Fibroblast of lung (primary cell): ENCODE data around the gene AATK. TPM values are rescaled to one million over a fixed set of nuclear protein-coding genes. Genes with fewer than 3 reads are reported as not detected.

Source experiments
- DNase-seq, 2 donors: peaks; one replicate each; pipeline versions ENCODE4 v3.0.0 to v3.0.0-alpha.2; 2010; ENCODE audit warnings: low read depth in 2 of 2
- H2AFZ ChIP-seq: 2 replicates; pipeline ENCODE4 v1.5.1; 2012; ENCODE audit warnings: low read length, control low read depth, inconsistent platforms
- H3K27ac ChIP-seq: 2 replicates; pipeline ENCODE4 v1.5.1; 2011; ENCODE audit warnings: low read length, control low read depth; ENCODE audit not compliant: insufficient read depth
- H3K27me3 ChIP-seq: 2 replicates; pipeline ENCODE4 v1.5.1; 2011; ENCODE audit warnings: mild to moderate bottlenecking, low read length; ENCODE audit not compliant: control insufficient read depth, insufficient read depth
- H3K36me3 ChIP-seq: 2 replicates; pipeline ENCODE4 v1.5.1; 2011; ENCODE audit warnings: low read length; ENCODE audit not compliant: control insufficient read depth, insufficient read depth
- H3K4me1 ChIP-seq: 2 replicates; pipeline ENCODE4 v1.5.1; 2011; ENCODE audit warnings: low read length; ENCODE audit not compliant: control insufficient read depth, insufficient read depth; ENCODE audit errors: extremely low read depth
- H3K4me2 ChIP-seq: 2 replicates; pipeline ENCODE4 v1.5.1; 2011; ENCODE audit warnings: low read length, control low read depth; ENCODE audit not compliant: insufficient read depth; ENCODE audit errors: extremely low read depth
- H3K4me3 ChIP-seq, 4 experiments: fragments of 200-600 bp in 1 of 4; sonication (generic) in 1 of 4; replicated peaks in 1 of 4; 2 replicates each; pipeline ENCODE4 v1.5.1; 2011 to 2016; ENCODE audit warnings: low read length in 4 of 4, low read depth in 3 of 4, mild to moderate bottlenecking in 3 of 4, control low read depth in 2 of 4, inconsistent platforms in 1 of 4, mixed read lengths in 1 of 4; ENCODE audit not compliant: insufficient read depth in 1 of 4; ENCODE audit errors: control extremely low read depth in 1 of 4
- H3K79me2 ChIP-seq: 2 replicates; pipeline ENCODE4 v1.5.1; 2012; ENCODE audit warnings: mild to moderate bottlenecking, low read length, inconsistent platforms; ENCODE audit not compliant: control insufficient read depth, insufficient read depth
- H3K9ac ChIP-seq: 2 replicates; pipeline ENCODE4 v1.5.1; 2011; ENCODE audit warnings: mild to moderate bottlenecking, low read length, control low read depth; ENCODE audit not compliant: insufficient read depth
- H3K9me3 ChIP-seq: 2 replicates; pipeline ENCODE4 v1.5.1; 2012; ENCODE audit warnings: low read depth, low read length; ENCODE audit not compliant: control insufficient read depth, insufficient read depth
- H4K20me1 ChIP-seq: 2 replicates; pipeline ENCODE4 v1.5.1; 2011; ENCODE audit warnings: low read length; ENCODE audit not compliant: control insufficient read depth, insufficient read depth; ENCODE audit errors: extremely low read depth
- EZH2 ChIP-seq: IDR thresholded peaks from 2 replicates; pipeline ENCODE4 v1.5.1; 2012; ENCODE audit warnings: low read length, control low read depth, mild to moderate bottlenecking; ENCODE audit errors: missing control alignments
- polyA plus RNA-seq, 2 donors: library from polyadenylated mRNA; depleted of rRNA in 1 of 2; stranded (reverse) in 1 of 2; unstranded in 1 of 2; fragments of >200 nt; gene quantifications; 2 replicates each; pipeline ENCODE4 v1.2.1, GENCODE V29; 2011 to 2012; ENCODE audit warnings: missing spikeins in 1 of 2
- total RNA-seq: library from RNA; depleted of rRNA; stranded (reverse); fragments of >200 nt; gene quantifications from 2 replicates; pipeline ENCODE4 v1.2.1, GENCODE V29; 2014
- TF ChIP-seq, protein P1 (sequence below), 2 donors: IDR thresholded peaks in 1 of 2; conservative IDR thresholded peaks in 1 of 2; 1 replicate in 1 of 2; 2 replicates in 1 of 2; pipeline ENCODE4 v1.5.1; 2011 to 2012; ENCODE audit warnings: low read length in 2 of 2, control low read depth in 1 of 2, inconsistent platforms in 1 of 2, low read depth in 1 of 2, mild to moderate bottlenecking in 1 of 2

The AATK gene
- total and polyA plus RNA-seq, 2 donors (not counting 1 experiment from before 2014, with no cell fraction given): 0.16 to 0.50 TPM

- TF ChIP-seq, protein P1, sequence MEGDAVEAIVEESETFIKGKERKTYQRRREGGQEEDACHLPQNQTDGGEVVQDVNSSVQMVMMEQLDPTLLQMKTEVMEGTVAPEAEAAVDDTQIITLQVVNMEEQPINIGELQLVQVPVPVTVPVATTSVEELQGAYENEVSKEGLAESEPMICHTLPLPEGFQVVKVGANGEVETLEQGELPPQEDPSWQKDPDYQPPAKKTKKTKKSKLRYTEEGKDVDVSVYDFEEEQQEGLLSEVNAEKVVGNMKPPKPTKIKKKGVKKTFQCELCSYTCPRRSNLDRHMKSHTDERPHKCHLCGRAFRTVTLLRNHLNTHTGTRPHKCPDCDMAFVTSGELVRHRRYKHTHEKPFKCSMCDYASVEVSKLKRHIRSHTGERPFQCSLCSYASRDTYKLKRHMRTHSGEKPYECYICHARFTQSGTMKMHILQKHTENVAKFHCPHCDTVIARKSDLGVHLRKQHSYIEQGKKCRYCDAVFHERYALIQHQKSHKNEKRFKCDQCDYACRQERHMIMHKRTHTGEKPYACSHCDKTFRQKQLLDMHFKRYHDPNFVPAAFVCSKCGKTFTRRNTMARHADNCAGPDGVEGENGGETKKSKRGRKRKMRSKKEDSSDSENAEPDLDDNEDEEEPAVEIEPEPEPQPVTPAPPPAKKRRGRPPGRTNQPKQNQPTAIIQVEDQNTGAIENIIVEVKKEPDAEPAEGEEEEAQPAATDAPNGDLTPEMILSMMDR (conservative IDR thresholded peaks at IDR 0.05 in 1 of 2, IDR thresholded peaks at IDR 0.05 in 1 of 2; ENCODE audit: low read depth in 1 of 2, low read length in 2 of 2): no peak
- TF ChIP-seq EZH2: no peak
- no peak overlapping the region for H3K27ac ChIP-seq
These were observed 15.5 kb downstream of the AATK start for GRCh38 chr17:81150377-81151077.

DNA sequence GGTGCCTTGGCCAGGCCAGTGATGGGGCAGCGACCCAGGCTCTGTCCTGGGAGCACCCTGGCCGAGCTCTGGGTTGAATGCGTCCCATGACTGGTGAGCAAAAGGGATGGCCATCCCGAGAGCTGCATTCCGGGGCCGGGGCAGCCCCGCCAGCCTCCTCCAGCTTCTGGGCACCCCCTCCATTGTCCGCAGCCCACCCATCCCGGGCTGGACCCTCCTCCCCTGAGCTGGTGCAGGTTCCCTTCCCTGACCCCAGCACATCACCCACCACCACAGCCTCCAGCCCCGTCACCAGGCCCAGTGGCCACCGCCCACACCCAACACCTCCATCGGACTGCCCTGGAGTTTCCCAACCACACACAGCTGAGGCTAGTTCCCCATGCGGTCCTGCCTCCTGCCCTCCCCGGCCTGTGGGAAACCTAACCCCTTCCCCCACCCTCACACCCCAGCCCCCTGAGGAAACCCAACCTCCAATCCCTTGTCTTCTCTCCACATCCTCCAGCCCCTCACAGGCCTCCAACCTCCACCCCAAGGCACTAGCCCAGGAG, 17.0 kb downstream of the AATK start:
- Histone ChIP-seq H3K27me3 (no peaks in the 10 kb centered on the region), H4K20me1 (no peaks in the 10 kb centered on the region), H3K4me1 (no peaks in the 10 kb centered on the region), H3K36me3 (no peaks in the 10 kb centered on the region), H3K79me2 (no peaks in the 10 kb centered on the region), H3K9me3 (no peaks in the 10 kb centered on the region), H3K27ac (no peak overlapping the region), H2AFZ (no peak overlapping the region), H3K4me3 (no peak overlapping the region), H3K4me2 (no peak overlapping the region), H3K9ac (no peak overlapping the region)
- no peak for TF ChIP-seq EZH2
- TF ChIP-seq, protein P1 (conservative IDR thresholded peaks at IDR 0.05 in 1 of 2, IDR thresholded peaks at IDR 0.05 in 1 of 2; ENCODE audit: low read depth in 1 of 2, low read length in 2 of 2): no peak
- DNase-seq: no peak

More at GRCh38 chr17:81150377-81151077, 15.5 kb downstream of the AATK start:
- H3K27me3 ChIP-seq: no peaks in the 10 kb centered on the region
- H3K9ac ChIP-seq: no peak overlapping the region
- no peaks in the 10 kb centered on the region for H3K4me1 ChIP-seq
- DNase-seq: no peak
- H3K9me3 ChIP-seq: no peaks in the 10 kb centered on the region
- no peaks in the 10 kb centered on the region for H4K20me1 ChIP-seq
- H2AFZ ChIP-seq: no peak overlapping the region
- no peak overlapping the region for H3K4me2 ChIP-seq
- H3K79me2 ChIP-seq: no peaks in the 10 kb centered on the region
- no peak overlapping the region for H3K4me3 ChIP-seq
- no peaks in the 10 kb centered on the region for H3K36me3 ChIP-seq

DNA sequence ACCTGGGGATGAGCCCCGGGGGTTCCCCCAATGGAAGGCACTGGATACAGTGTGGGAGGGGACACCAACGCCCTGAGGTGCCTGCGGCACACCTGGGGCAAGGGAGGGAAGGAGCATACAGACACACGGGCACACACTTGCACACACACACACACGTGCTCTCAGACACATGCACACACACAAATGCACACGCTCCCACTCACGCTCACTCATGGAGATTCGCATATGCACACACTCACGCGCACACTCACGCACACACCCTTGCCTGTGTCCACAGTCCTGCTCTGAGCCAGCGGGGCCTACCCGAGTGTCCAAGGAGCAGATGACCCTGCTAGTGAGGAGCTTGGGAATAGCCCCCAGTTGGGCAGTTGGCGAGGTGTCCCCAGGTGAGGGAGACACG, 17.4 kb downstream of the AATK start:
- H3K9ac ChIP-seq: no peak overlapping the region
- TF ChIP-seq, protein P1 (conservative IDR thresholded peaks at IDR 0.05 in 1 of 2, IDR thresholded peaks at IDR 0.05 in 1 of 2; ENCODE audit: low read depth in 1 of 2, low read length in 2 of 2): no peak
- TF ChIP-seq EZH2: no peak
- no peaks in the 10 kb centered on the region for H3K9me3 ChIP-seq
- H3K4me2 ChIP-seq: no peak overlapping the region
- H3K4me1 ChIP-seq: no peaks in the 10 kb centered on the region
- H4K20me1 ChIP-seq: no peaks in the 10 kb centered on the region
- H3K79me2 ChIP-seq: no peaks in the 10 kb centered on the region
- H3K4me3 ChIP-seq: no peak overlapping the region
- no peak for DNase-seq
- no peaks in the 10 kb centered on the region for H3K27me3 ChIP-seq
- H3K27ac ChIP-seq: no peak overlapping the region
- H3K36me3 ChIP-seq: no peaks in the 10 kb centered on the region
- H2AFZ ChIP-seq: no peak overlapping the region
